Stimulated activated CD8-positive, alpha-beta memory T cell treated with anti-CD3 and anti-CD28 coated beads, Interleukin-2, amount 100 ng/mL, for 48 hours (primary cell): Measurements from ENCODE around the gene TRIO.

Source experiments
- DNase-seq, 2 donors: peaks; one replicate each; pipeline ENCODE4 v3.0.0-alpha.2; 2020; ENCODE audit warnings: low read depth in 2 of 2

The TRIO gene

GRCh38 chr5:14507156-14507941 is 364.2 kb downstream of the TRIO start:
- no peak for DNase-seq

GRCh38 chr5:14508046-14508445 is 364.9 kb downstream of the TRIO start:
- DNase-seq = no peak

DNA sequence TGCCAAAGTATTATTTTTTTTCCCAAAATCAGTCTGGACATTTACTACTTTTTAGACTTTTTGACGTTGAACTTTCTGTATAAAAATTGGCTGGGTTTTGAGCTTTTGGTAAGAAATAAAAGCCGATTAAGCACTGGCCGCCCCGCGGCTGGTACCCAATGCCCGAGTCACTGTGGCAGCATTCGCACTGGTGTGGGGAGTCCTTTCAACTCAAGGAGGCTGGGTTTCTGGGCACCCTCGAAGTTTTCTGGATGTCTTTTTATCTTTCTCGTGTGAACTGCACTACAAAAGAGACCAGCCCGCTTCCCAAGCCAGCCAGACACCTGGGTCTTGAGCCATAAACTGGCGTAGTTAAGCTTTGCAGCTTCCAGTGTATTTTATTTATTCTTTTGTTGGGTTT is 366.4 kb downstream of the TRIO start:
- DNase-seq = no peak

DNA sequence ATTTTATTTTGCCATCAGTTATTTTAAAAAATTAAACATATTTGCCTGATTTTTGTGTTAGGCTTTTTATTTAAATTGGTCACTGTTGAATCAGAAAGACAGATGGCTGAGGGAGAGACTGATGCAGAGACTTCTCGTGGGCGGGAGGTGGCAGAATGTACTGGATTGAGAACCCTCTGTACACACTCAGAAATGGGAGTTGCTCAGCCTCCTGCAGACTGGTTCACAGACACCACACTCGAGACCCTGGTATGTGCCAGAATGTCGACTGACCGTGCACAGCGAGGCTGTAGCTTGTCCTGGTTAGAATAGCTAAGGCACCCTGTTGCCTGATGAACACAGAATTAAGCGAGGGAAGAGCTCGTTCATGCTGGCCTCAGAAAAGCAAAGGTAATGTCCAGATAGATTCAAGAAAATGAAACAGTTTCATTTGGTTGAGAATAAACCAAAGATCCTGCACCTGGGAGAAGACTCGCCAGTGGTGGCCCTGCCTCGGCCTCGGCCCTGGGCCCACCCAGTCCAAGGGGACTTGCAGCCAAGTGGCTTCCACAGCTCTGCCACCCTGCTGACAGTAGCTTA is 367.1 kb downstream of the TRIO start:
- no peak for DNase-seq

DNA sequence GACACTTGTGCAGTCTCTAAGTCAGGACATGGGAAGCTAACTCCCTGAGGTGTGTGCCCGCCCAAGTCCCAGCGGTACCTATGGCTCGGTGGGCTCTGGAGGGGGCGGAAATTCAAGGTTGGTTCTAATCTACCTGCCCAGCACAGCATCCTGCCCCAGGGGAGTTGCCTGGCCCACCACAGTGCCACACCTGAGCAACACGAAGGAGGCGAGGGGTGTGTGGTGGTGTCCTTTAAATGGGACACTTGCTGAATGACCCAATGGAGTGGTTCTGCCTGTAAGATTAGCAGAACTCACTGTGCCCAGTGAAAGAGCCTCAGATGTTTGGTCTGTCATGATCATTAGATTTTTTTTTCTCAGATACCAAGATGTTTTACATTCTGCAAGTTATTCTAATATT is 367.7 kb downstream of the TRIO start:
- no peak for DNase-seq

- no peak for DNase-seq
These were observed 369.4 kb downstream of the TRIO start for GRCh38 chr5:14512574-14512973.

DNA sequence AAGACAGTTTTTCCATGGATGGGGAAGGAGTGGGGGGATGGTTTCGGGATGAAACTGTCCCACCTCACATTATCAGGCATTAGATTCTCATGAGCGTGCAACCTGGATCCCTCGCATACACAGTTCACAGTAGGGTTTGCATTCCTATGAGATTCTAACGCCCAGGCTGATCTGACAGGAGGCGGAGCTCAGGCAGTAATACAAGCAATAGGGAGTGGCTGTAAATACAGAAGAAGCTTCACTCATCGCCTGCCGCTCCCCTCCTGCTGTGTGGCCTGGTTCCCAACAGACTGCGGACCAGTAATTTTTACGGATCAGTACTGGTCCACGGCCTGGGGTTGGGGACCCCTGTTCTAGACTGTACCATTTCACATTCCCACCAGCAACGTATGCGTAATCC is 370.1 kb downstream of the TRIO start:
- no peak for DNase-seq

DNA sequence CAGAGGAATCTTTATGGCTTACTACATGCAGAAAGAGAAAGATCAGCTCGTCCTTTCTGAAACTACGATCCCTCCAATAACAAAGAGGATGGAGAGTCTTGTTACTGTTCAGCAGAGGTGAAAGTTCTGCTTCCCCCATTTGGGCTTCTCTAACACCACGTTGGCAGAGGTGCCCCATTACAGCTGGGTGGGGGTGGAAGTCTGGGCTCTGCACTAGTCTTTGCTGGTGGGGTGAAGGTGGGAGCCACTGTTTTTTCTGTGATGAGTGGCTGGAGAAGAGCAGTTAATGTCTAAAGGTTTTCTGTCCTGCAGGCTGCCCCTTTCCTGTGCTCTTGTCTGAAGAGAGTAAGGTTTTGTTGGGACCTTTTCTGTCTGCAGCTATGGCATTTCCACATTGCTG is 373.8 kb downstream of the TRIO start:
- DNase-seq = no peak

DNA sequence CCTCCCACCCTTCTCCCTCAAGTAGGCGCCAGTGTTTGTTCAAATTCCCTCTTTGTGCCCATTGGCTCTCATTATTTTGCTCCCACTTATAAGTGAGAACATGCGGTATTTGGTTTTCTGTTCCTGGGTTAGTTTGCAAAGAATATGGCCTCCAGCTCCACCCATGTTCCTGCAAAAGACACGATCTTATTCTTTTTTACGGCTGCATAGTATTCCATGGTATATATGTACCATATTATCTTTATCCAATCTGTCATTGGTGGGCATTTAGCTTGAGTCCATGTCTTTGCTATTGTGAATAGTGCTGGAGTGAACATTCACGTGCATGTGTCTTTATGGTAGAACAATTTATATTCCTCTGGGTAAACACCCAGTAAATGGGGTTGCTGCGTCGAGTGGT is 375.5 kb downstream of the TRIO start:
- DNase-seq = no peak

GRCh38 chr5:14521748-14522147 is 378.6 kb downstream of the TRIO start:
- no peak for DNase-seq

- no peak for DNase-seq
These were observed 379.6 kb downstream of the TRIO start for GRCh38 chr5:14522721-14523120.

DNA sequence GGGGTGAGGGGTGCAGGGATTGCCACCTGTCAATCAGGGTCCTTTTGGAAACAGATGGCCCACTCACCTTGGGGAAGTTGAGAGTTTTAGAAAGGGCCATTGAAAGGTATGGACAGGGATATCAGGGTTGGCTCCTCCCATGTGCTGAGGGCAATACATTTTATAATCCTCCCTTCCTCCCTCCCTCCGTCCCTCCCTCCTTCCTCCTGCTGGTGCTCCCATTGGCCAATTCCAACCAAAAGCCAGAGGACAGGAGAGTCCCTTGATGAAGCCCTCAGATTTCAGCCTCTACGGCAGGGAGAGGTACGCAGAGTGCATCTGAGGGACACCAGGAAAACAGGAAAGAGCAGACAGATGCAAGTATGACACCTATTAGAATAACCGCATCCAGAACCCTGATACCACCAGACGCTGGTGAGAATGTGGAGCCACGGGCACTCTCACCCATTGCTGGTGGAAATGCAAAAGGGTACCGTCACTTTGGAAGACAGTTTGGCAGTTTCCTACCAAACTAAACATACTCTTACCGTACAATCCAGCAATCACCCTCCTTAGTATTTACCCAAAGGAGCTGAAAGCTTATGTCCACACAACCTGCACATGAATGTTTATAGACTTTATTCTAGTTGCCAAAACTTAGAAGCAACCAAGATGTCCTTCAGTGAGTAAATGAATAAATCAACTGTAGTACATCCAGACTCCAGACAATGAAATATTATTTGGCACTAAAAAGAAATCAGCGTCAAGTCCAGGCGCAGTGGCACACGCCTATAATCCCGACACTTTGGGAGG is 380.3 kb downstream of the TRIO start:
- DNase-seq = no peak

- no peak for DNase-seq
These were observed 382.3 kb downstream of the TRIO start for GRCh38 chr5:14525397-14525796.

DNA sequence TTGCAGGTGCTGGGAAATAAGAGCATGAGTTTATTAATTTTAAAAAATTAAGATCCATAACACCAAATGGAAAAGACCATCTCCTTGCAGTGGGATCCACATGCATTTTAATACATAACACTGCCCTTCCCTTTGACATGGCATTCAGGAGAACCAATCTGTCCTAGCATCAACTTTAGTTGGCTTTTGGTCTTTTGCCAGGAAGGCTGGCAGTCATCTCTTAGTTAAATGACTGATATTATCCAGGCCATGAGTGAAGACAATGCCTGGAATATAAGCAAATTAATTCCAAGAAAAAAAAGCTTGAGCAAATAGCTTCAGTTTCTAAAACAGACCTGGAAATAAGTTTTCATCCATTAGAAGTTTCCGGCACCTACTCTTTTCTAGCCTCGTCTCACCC is 383.4 kb downstream of the TRIO start:
- DNase-seq = no peak

DNA sequence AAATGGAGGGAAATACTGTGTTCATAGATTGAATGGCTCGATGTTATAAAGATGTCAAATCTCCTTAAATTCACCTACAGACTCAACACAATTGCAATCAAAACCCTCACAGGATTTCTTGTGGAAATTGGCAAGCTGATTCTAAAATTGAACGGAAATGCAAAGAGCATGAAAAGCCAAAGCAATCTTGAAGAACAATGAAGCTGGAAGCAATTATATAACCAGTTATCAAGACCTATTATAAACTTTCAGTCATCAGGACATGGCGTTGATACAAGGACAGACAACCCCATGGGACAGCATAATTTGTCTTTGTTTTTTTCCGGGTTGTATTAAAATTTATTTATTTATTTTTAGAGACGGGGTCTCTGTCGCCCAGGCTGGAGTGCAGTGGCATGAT is 385.0 kb downstream of the TRIO start:
- DNase-seq = no peak

GRCh38 chr5:14528926-14529325 is 385.8 kb downstream of the TRIO start:
- no peak for DNase-seq

GRCh38 chr5:14531668-14532067 is 388.5 kb downstream of the TRIO start:
- DNase-seq = no peak

GRCh38 chr5:14532180-14532579 is 389.0 kb downstream of the TRIO start:
- DNase-seq = no peak

DNA sequence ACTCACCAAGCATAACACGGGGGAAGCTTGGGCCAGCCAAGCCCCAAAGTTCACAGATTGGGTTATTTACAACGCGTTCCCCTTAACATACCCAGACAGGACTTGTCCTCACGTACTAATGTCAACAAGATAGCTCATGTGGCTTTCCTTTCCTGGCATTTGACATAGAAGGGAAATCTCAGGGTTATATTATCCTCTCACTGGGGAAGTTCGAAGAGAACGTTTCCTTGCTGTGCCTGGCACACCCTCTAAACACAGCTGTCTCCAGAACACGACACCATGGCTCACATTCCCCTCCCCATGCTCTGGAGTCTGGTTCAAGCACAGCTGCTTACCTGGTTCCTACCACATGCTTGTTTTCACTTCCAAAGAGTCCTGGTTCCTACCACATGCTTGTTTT is 391.6 kb downstream of the TRIO start:
- DNase-seq = no peak

DNA sequence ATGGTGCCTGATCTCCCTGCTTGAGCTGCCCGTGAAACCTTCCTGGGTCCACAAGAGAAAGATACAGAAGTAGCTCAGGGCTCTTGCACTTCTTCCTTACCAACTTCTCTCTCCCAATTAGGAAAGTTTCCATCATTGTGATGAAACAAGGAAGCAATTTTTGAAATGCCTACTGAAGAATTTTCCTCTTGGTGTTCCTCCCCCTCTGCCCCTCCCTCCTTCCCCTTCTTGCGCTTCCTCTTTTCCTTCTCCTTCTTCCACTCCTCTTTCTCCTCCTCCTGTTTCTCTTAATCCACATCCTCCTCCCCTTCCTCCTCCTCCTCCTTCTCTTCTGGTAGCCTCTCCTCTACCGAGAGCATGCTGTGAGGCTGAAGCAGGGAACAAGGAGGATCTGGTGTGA is 402.2 kb downstream of the TRIO start:
- no peak for DNase-seq

GRCh38 chr5:14545862-14546261 is 402.7 kb downstream of the TRIO start:
- DNase-seq = no peak

DNA sequence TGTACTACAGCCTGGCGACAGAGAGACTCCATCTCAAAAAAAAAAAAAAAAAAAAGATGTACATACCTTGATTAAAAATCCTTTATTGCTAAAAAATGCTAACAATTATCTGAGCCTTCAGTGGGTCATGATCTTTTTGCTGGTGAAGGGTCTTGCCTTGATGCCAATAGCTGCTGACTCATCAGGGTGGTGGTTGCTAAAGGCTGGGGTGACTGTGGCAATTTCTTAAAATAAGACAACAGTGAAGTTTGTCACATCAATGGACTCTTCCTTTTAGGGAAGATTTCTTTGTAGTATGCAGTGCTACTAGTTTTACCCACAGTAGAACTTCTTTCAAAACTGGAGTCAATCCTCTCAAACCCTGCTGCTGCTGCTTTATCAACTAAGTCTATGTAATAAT is 404.5 kb downstream of the TRIO start:
- DNase-seq = no peak

- no peak for DNase-seq
These were observed 408.1 kb downstream of the TRIO start for GRCh38 chr5:14551211-14551610.
